Ovary (tissue), 3 donors: ENCODE measurements around the gene TLNRD1.

Experiments used
- CTCF ChIP-seq, 3 donors: fragments of 450-650 bp in 2 of 3; fragments of 200-600 bp in 1 of 3; IDR thresholded peaks; one replicate each; pipeline versions ENCODE4 v1.5.1 to v1.8.0; 2016 to 2022; ENCODE audit warnings: antibody characterized with exemption in 3 of 3, mild to moderate bottlenecking in 1 of 3
- EP300 ChIP-seq: sonication (generic); formaldehyde crosslinking; IDR thresholded peaks from one replicate; pipeline ENCODE4 v1.6.1; 2017; ENCODE audit warnings: antibody characterized with exemption
- POLR2A ChIP-seq: fragments of 450-650 bp; IDR thresholded peaks from one replicate; pipeline ENCODE4 v1.6.1; 2017; ENCODE audit warnings: antibody characterized with exemption, mild to moderate bottlenecking, moderate library complexity
- donor health status: DM: no; HTN: no; CAD: no.

DNA sequence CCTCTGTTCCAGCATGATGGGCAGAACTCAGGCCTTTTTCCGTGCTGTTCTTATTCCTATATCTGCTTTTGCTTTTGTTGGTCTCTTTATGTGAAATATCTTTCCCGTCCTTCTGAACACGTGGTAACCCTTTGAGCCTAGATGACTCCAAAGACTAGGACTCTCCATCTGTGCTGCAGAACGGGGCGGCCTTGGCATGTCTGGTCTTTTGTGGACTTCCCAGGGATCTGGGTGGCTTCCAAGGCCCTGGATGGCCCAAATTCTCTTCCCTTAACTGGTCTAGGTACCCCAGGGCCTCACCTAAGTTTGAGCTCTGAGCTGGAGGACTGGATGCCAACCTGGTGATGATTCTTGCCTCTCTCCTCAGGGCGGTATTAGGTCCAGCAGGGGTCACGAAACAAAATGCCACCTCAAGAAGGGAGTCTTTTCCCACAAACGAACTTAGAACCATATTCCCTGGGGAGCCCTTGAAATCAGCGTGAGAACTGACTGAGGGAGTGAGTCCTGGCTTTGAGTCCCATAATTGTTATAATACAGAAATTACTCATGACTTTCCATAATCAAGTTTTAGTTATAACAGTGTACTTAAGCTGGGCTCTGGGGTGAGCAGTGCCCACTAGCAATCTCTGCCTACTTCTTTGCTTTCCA, 13.8 kb downstream of the TLNRD1 start:
- TF ChIP-seq CTCF (IDR thresholded peaks at IDR 0.05) = no peak
- no peak for TF ChIP-seq POLR2A
- no peak for TF ChIP-seq EP300
